Activated CD4-positive, alpha-beta T cell treated with anti-CD3 and anti-CD28 coated beads for 36 hours (primary cell): ENCODE results near the gene MRPL20. TPM values are rescaled to one million over a fixed set of nuclear protein-coding genes. Genes with fewer than 3 reads are reported as not detected.
A peak's percentile ranks its signal among the peaks of the same experiment; 100 is the strongest.
"Not testable (repeated sequence)": the region's sequence is repeated elsewhere in the genome, so short reads cannot be mapped to it uniquely, and the experiment has no call there.

ENCODE experiments used
- ATAC-seq: fragments of 200-7000 bp; cut with Tn5 transposase; one replicate; pipeline ENCODE4 v1.10.0; 2021; ENCODE audit warnings: mild to moderate bottlenecking, moderate library complexity
- CTCF ChIA-PET: fragments of 350-600 bp; sonication (Branson Sonifier 250); formaldehyde crosslinking; loops from one replicate; lab custom pipeline; 2021; ENCODE audit warnings: antibody characterized with exemption; lab: Charles Lee
- POLR2A ChIA-PET: fragments of 350-600 bp; sonication (Branson Sonifier 250); formaldehyde crosslinking; loops from one replicate; lab custom pipeline; 2021; ENCODE audit warnings: antibody characterized with exemption, inconsistent platforms; lab: Charles Lee
- DNase-seq: peaks from one replicate; pipeline ENCODE4 v3.0.0-alpha.2; 2020
- H3K27ac Mint-ChIP-seq: one replicate; pipeline ENCODE4 v1.8.0; 2021; ENCODE audit warnings: mixed read lengths
- H3K27me3 Mint-ChIP-seq: one replicate; pipeline ENCODE4 v1.8.0; 2021; ENCODE audit warnings: mixed read lengths
- H3K36me3 Mint-ChIP-seq: one replicate; pipeline ENCODE4 v1.8.0; 2021; ENCODE audit warnings: low read depth, mixed read lengths
- H3K4me1 Mint-ChIP-seq: one replicate; pipeline ENCODE4 v1.8.0; 2021; ENCODE audit warnings: mixed read lengths
- H3K4me3 Mint-ChIP-seq: one replicate; pipeline ENCODE4 v1.8.0; 2021; ENCODE audit warnings: mild to moderate bottlenecking, moderate library complexity, mixed read lengths
- H3K9me3 Mint-ChIP-seq: one replicate; pipeline ENCODE4 v1.8.0; 2021; ENCODE audit warnings: low read depth, mixed read lengths
- intact Hi-C, 2 experiments: fragments of 100-400 bp; cut with DNase I in 1 of 2; cut with micrococcal nuclease in 1 of 2; formaldehyde crosslinking; loops; one replicate each; pipeline versions ENCODE4 v1.14.2 to v1.15.1; 2022 to 2024; cut with DNase I, micrococcal nuclease
- total RNA-seq, 2 experiments: library from RNA; stranded (reverse); gene quantifications; one replicate each; pipeline ENCODE4 v1.2.3, GENCODE V29; 2021

MRPL20 gene
- total RNA-seq, 2 experiments from 2014 or later, result 126 to 143 TPM

GRCh38 chr1:1374929-1375662 lies 32.0 kb downstream of the MRPL20 start, which contains the start of gene AURKAIP1:
AURKAIP1 (minus strand) TSS chr1:1375207; CDS start chr1:1374756, 451 bp downstream.
- Mint-ChIP-seq H3K9me3 (no peaks in the 10 kb centered on the region), H3K4me1 (peaks cover 26% of the 10 kb centered on the region), H3K27me3 (no peaks in the 10 kb centered on the region), H3K27ac (peak within 1 kb of the TSS; percentile 91), H3K4me3 (peak within 1 kb of the TSS; percentile 87), H3K36me3 (peaks cover 9% of the 10 kb centered on the region)
- ATAC-seq (peak; percentile 97), DNase-seq (peak; percentile 98)
- intact Hi-C loops, result loop anchor here (1.0 to 2.0 kb wide), 16 partner anchors 24 to 342 kb away; partner anchors contain the start of genes CPTP (in 2 of the 2), INTS11 (in 2 of the 2), MRPL20 (in 2 of the 2) and PUSL1 (in 2 of the 2)
- ChIA-PET CTCF (interaction anchor here (0.5 to 2.2 kb wide), 9 partner anchors 15 to 159 kb away, joined by 3 to 9 read pairs (median 3); partner anchors contain the start of gene CCNL2), POLR2A (interaction anchor here (0.5 to 1.3 kb wide), 9 partner anchors 14 to 195 kb away, joined by 3 to 12 read pairs (median 4); partner anchors contain the start of genes CCNL2 and MRPL20)

DNA sequence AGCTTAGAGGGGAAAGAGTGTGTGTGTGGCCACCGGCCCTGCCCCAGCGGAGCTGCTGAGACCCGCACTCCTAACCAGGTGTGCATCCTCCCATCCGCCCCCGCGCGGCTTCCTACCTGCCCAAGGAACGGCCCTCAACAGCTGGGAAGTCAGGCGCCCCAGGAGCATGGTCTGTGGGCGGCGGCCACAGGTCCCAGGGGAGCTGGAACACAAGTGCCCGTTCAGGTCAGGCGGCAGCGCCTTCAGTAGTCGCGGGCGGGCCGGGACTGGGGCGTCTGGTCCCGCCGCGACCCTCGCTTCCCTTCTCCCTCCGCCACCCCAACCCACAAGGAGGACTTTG lies 32.5 kb downstream of the MRPL20 start:
- ATAC-seq (no peak), DNase-seq (peak; percentile 47)
- Mint-ChIP-seq H3K4me1 (peaks cover 27% of the 10 kb centered on the region), H3K36me3 (peaks cover 9% of the 10 kb centered on the region), H3K27me3 (no peaks in the 10 kb centered on the region), H3K9me3 (no peaks in the 10 kb centered on the region), H3K4me3 (peak overlapping the region; percentile 87), H3K27ac (peak overlapping the region; percentile 37)
- POLR2A ChIA-PET, result interaction anchor here (0.6 to 1.2 kb wide), 5 partner anchors 23 to 196 kb away, joined by 3 to 9 read pairs (median 4); partner anchors contain the start of gene MRPL20
- CTCF ChIA-PET, result interaction anchor here (0.5 to 2.2 kb wide), 7 partner anchors 18 to 1211 kb away, joined by 3 to 9 read pairs (median 3); no protein-coding TSS in a partner anchor
- intact Hi-C loops, result loop anchor here (2.0 kb wide), 3 partner anchors 50 to 284 kb away; partner anchors contain the start of genes CDK11B (in 1 of the 2), CPTP (in 1 of the 2), INTS11 (in 1 of the 2) and PUSL1 (in 1 of the 2)

DNA sequence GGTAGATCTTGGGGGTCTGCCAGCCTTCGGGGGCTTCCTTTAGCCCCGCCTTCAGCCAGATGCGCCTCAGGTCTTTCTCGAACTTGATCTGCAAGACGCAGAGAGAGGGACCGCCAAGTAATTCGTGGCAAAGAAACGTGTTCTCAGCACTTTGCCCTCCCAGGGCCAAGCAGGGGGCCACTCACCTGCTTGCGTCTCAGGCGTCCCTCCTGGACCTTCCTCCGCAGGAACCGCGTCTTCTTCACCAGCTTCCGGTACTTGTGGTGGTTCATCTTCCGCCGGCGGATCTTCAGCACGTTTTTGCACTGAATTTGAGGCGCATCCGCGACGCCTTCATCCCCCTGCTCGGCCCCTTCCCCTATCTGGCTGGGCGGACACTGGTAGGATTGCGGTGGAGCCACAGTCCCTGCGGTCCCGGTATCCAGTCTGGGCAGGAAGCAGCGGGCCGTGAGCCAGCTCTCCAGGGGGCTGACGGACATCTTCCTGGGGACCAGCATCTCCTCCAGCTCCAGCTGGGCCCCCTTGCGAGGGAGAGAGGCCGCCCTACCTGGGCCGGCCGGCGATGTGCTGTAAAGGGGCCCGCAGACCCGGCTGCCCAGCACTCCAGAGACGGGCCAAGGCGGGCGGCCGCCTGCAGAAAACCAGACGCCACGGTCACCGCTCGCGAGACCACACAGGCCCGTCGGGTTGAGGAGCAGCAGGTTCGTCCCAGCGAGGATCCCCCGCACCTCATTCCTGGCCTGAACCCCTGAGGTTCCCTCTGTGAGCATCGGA lies 33.1 kb downstream of the MRPL20 start:
- ChIA-PET POLR2A (no interaction called here), CTCF (interaction anchor here (0.5 to 2.2 kb wide), 5 partner anchors 63 to 1212 kb away, joined by 3 to 9 read pairs (median 3); no protein-coding TSS in a partner anchor)
- Mint-ChIP-seq H3K4me3 (peak overlapping the region; percentile 87), H3K27me3 (no peaks in the 10 kb centered on the region), H3K27ac (peak overlapping the region; percentile 37), H3K36me3 (peaks cover 9% of the 10 kb centered on the region), H3K4me1 (peaks cover 27% of the 10 kb centered on the region), H3K9me3 (no peaks in the 10 kb centered on the region)
- ATAC-seq (no peak), DNase-seq (no peak)
- intact Hi-C loops, result loop anchor here (2.0 kb wide), 3 partner anchors 49 to 285 kb away; partner anchors contain the start of genes CDK11B (in 1 of the 2), CPTP (in 1 of the 2), INTS11 (in 1 of the 2) and PUSL1 (in 1 of the 2)

- H3K4me1 Mint-ChIP-seq, result peaks cover 27% of the 10 kb centered on the region
- no peaks in the 10 kb centered on the region for H3K27me3 Mint-ChIP-seq
- intact Hi-C loops, result no loop called here
- H3K27ac Mint-ChIP-seq, result peak overlapping the region; percentile 4
- CTCF ChIA-PET, result interaction anchor here (1.0 to 1.9 kb wide), 2 partner anchors 10 to 35 kb away, joined by 4 to 11 read pairs; no protein-coding TSS in a partner anchor
- ATAC-seq, result no peak
- no peak for DNase-seq
- H3K9me3 Mint-ChIP-seq, result no peaks in the 10 kb centered on the region
- POLR2A ChIA-PET, result no interaction called here
- H3K36me3 Mint-ChIP-seq, result peaks cover 9% of the 10 kb centered on the region
- H3K4me3 Mint-ChIP-seq, result peak overlapping the region; percentile 87
Measured at GRCh38 chr1:1373051-1373814, 33.9 kb downstream of the MRPL20 start.

DNA sequence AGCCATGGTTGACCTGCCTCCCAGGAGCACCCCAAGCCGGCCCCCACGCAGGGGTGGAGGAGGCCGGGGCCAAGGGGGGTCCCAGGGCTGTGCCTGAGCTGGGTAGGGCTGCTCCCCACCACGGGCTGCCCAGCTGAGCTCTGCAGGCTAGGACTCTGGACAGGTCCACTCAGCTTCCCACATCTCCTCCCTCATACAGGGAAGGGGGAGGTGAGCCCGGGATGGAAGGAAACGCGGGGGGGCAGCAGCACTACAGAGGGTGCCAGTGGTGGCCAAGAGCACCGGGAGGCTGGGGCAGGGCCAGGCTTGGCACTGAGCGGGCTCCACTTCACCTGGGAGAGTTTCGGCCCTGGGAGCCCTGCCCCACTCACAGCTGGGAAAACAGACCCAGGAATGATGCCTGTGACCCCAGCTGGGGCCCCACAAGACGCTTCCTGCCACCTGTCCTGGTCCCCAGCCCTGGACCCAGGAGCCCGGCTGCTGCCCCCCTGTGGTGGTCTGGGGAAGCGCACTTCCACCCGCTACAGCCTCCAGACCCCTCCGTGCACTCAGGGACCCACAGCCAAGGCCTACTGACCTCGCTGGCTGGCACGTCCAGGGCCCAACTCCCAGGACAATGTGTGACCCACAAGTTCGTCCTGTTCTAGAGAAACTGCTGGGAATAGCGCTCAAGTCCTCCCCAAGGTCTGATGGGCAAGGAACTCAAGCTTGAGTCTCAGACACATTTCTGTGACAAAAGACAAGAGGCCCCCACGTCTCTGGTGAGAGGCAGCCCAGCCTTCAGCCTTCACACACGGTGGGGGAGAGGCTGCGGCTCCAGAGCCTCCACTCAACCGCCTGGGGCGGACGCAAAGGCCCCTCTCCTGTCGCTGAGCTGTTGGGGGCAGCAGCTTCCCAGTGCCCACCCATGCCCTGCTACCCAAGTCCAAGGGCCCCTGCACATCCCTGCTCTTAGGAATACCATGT lies 35.1 kb downstream of the MRPL20 start:
- Mint-ChIP-seq H3K27me3 (no peaks in the 10 kb centered on the region), H3K36me3 (peaks cover 9% of the 10 kb centered on the region), H3K27ac (no peak overlapping the region), H3K4me3 (peak overlapping the region; percentile 28), H3K4me1 (peaks cover 27% of the 10 kb centered on the region), H3K9me3 (no peaks in the 10 kb centered on the region)
- DNase-seq (peak; percentile 89), ATAC-seq (peak; percentile 39)
- intact Hi-C loops, result no loop called here
- POLR2A ChIA-PET, result no interaction called here
- CTCF ChIA-PET, result interaction anchor here (0.7 to 1.9 kb wide), 10 partner anchors 9 to 1488 kb away, joined by 3 to 11 read pairs (median 4); no protein-coding TSS in a partner anchor

DNA sequence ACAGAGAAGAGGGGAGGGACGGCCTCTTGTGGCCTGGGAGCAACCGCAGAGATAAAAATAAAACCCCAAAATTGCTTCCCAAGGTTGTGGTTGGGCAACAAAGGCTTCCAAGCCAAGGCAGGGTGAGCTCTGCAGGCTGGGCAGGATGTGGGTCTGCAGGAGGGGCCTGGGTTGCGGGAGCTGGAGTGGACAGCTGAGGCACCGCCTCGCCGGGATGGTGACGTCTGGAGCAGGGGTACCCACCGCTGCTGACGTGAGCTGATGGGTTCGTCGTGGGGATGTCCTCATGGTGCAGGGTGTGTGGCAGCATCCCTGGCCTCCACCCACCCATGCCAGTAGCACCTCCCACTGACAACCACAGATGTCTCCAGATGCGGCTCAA lies 35.7 kb downstream of the MRPL20 start:
- ATAC-seq (no peak), DNase-seq (peak; percentile 54)
- ChIA-PET POLR2A (interaction anchor here (0.6 kb wide), 2 partner anchors 31 to 128 kb away, joined by 3 to 4 read pairs; no protein-coding TSS in a partner anchor), CTCF (interaction anchor here (0.6 to 1.9 kb wide), 10 partner anchors 8 to 1489 kb away, joined by 3 to 11 read pairs (median 4); no protein-coding TSS in a partner anchor)
- Mint-ChIP-seq H3K36me3 (peaks cover 9% of the 10 kb centered on the region), H3K9me3 (no peaks in the 10 kb centered on the region), H3K4me1 (peaks cover 27% of the 10 kb centered on the region), H3K27me3 (no peaks in the 10 kb centered on the region), H3K27ac (no peak overlapping the region), H3K4me3 (no peak overlapping the region)
- intact Hi-C loops, result no loop called here

DNA sequence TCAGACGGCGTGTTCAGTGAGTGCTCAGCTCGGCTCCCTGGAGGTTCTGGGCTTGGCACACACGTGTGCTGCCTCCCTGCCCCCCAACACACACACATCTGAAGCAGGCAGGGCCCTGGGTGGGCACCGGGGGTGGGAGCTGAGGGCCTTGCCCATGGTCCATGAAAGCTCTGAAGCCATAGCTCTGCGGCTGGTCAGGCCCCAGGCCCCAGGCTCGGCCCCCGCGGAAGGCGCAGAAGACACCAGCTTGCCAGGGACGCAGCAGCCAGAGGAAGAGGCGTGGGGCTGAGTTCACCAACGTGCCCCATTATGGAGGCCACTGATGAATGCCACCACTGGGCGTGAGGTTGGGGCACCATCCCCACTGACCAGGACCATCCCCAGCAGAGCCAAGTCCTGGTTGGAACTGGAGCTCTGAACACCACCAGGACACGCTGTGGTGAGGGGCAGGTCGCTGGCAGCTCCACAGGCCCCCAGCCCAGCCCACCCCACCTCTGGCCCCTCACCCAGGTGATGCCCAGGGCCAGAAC lies 36.3 kb downstream of the MRPL20 start:
- Mint-ChIP-seq H3K27ac (no peak overlapping the region), H3K9me3 (no peaks in the 10 kb centered on the region), H3K27me3 (no peaks in the 10 kb centered on the region), H3K4me3 (no peak overlapping the region), H3K36me3 (peaks cover 9% of the 10 kb centered on the region), H3K4me1 (peaks cover 27% of the 10 kb centered on the region)
- ATAC-seq, result no peak
- no peak for DNase-seq
- CTCF ChIA-PET, result interaction anchor here (0.6 to 1.8 kb wide), 5 partner anchors 19 to 292 kb away, joined by 3 to 10 read pairs (median 4); no protein-coding TSS in a partner anchor
- intact Hi-C loops, result no loop called here
- POLR2A ChIA-PET, result interaction anchor here (0.6 kb wide), 2 partner anchors 31 to 128 kb away, joined by 3 to 4 read pairs; no protein-coding TSS in a partner anchor

- ATAC-seq, POLR2A ChIA-PET, intact Hi-C loops, H3K4me3 Mint-ChIP-seq, DNase-seq, H3K27me3 Mint-ChIP-seq, H3K36me3 Mint-ChIP-seq, H3K9me3 Mint-ChIP-seq, H3K27ac Mint-ChIP-seq, CTCF ChIA-PET: not testable (repeated sequence)
- H3K4me1 Mint-ChIP-seq, result peaks cover 27% of the 10 kb centered on the region
Measured at GRCh38 chr1:1370094-1370493, 37.0 kb downstream of the MRPL20 start.

DNA sequence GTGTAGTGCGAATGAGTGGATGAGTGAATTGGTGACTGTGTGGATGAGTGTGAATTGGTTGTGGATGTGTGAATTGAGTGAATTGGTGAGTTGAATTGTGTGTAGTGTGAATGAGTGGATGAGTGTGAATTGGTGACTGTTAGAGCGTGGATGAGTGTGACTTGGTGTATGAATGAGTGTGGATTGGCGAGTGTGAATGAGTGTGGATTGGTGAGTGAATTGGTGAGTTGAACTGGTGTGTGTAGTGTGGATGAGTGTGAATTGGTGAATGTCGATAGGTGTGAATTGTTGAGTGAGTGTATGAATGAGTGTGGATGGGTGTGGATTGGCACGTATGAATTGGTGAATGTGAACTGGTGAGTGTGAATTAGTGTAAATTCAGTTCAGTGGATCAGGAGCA lies 39.8 kb downstream of the MRPL20 start:
- CTCF ChIA-PET, result no interaction called here
- no peak for DNase-seq
- no peaks in the 10 kb centered on the region for H3K36me3 Mint-ChIP-seq
- intact Hi-C loops, result no loop called here
- H3K9me3 Mint-ChIP-seq, result no peaks in the 10 kb centered on the region
- H3K4me1 Mint-ChIP-seq, result peaks cover 17% of the 10 kb centered on the region
- H3K4me3 Mint-ChIP-seq, result no peak overlapping the region
- ATAC-seq, result no peak
- no peak overlapping the region for H3K27ac Mint-ChIP-seq
- no peaks in the 10 kb centered on the region for H3K27me3 Mint-ChIP-seq
- POLR2A ChIA-PET, result no interaction called here
